HG02623 (cell line): ENCODE data around the gene TMEM271.

Experiments used
- ATAC-seq: cut with Tn5 transposase; IDR thresholded peaks from one replicate; pipeline ENCODE4 v1.9.1; 2021; ENCODE audit warnings: moderate library complexity; ENCODE audit not compliant: unreplicated experiment

The TMEM271 gene

DNA sequence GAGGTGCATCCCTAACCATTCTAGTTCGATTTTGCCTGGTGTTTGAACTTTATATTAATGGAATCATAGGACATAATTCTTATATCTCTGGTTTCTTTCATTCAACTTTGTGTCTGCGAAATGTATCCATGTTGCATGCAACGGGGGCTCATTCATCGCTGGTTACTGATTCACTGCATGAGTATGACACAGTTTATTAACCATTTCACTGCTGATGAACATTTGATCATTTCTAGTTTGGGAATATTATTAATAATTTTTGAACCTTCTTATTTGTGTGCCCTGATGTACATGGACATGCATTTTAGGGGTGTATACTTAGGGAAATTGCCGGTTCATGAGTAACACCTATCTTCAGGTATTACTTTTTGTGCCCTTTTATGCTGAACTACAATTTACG, 5.1 kb upstream of the TMEM271 start:
- no peak for ATAC-seq

- ATAC-seq: no peak
These were observed 3.6 kb upstream of the TMEM271 start for GRCh38 chr4:579543-580175.

DNA sequence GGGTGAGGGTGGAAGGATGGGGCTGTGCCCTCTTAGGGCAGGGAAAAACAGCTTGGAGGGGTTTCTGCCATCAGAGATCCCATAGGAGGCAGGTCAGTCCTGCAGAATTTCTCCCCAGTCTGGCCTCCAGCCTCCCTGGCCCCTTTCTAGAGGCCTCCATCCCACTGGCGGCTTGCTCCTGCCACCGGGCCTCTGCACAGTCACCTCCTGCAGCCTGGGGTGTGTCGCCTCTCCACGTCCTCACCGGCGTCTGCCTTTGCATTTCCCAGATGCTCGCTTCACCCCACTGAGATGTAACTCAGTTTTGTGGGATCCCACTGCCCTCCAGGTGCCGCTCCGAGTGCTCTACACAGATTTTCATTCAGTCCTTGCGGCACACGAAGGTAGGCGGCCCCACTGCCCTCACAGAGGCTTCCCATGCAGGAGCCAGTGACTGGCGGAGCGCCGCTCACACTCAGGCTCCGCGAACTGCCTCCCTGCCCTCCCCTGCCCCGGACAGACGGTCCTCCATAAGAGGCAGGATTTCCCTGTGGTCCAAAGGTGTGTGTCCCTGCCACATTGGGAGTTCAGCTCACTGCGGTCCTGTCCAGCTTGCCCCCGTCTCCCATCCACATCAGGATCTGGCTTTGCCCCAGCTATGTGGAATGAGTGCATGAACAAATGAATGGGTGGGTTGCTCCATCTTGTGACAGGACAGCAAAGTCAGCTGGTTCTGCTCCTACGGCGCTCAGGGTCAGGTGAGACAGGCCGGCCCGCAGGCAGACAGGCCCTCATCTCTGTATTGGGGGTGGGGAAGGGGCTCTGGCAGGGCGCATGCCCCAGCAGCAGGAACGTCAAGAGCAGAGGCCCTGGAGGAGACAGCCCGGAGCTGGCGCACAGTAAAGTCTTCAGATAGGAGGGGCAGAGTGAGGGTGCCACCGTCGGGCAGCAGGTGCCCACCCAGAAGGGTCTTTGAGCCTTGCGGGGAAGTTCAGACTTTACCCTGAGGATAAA, 2.7 kb upstream of the TMEM271 start:
- no peak for ATAC-seq

DNA sequence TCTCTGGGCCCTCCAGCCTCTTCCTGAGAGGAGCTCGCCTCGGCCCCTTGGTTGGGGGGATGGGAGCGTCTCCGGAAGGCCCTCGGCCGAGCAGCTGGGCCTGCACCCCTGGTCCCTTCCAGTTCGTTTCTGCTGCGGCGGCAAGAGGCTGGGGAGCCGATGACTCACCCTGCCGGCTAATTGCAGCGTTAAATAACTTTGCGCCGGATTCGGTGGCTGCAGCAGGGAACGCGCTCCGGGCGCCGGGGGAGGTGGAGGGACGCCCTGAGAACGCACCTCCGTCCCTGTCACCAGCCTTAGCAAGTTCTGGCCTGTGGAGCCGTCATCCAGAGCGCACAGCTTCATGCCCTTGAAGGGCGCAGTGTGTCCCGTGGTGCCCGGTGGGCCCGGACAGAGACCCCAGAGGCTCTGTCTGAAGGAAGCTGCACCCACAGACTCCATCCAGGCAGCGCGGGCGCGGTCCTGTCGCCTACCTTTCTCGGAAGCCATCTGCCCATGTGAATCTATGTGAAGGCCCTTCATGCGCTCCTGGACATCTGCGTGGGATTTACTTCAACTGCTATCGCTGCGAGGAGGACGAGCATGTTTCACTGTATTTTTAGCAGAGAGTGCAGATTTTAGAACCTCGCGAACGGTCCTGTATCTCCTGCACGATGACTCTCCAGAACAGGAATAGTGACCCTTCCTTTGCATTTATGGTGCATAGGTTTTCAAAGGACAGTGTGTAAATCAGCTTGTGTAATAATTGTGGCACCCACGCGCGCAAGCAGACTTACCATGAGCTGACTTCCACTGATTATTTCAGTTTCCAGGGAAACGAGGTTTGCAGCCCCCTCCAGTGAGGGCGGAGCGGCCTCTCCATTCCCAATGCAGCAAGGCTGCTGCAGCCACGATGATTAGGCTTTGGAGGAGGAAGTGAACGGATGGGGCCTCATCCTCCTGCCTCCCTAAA, 1.7 kb upstream of the TMEM271 start:
- ATAC-seq: no peak

GRCh38 chr4:576991-577498, 950 bp upstream of the TMEM271 start:
- no peak for ATAC-seq

DNA sequence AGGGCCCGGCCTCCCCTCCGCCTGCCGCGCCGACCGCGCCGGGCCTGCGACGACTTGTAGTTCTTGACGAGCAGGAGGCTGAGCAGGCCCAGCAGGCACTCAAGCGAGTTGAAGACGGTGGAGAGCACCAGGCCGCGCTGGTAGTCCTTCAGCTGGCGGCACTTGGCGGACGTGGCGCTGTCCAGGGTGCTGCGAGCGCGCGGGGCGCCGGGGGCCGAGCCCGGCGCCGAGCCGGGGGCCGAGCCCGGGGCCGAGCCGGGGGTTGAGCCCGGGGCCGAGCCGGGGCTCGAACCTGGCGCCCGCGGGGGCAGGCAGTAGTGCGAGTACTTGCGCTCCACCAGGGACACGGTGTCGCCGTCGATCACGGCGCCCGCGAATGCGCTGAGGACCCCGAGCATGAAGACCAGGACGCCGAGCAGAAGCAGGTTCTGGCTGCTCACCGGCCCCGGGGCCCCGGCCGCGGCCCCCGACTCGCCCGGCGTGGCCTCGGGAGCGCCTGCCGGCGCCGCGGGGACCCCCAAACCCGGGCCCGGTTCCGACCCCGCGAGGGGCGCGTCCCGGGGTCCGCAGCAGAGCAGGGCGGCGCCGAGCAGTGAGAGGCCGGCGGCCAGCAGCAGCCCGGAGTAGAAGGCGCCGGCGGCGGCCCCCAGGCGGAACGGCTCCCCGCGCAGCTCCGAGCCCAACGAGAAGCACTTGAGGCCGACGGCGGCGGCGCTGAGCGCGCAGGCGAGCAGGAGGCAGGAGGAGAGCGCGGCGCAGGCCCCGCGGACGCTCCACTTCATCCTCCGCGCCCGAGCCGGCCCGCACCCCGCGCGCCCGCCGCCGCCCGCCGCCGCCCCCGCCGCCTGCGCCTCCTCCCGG, 584 bp downstream of the TMEM271 start:
- ATAC-seq: no peak

DNA sequence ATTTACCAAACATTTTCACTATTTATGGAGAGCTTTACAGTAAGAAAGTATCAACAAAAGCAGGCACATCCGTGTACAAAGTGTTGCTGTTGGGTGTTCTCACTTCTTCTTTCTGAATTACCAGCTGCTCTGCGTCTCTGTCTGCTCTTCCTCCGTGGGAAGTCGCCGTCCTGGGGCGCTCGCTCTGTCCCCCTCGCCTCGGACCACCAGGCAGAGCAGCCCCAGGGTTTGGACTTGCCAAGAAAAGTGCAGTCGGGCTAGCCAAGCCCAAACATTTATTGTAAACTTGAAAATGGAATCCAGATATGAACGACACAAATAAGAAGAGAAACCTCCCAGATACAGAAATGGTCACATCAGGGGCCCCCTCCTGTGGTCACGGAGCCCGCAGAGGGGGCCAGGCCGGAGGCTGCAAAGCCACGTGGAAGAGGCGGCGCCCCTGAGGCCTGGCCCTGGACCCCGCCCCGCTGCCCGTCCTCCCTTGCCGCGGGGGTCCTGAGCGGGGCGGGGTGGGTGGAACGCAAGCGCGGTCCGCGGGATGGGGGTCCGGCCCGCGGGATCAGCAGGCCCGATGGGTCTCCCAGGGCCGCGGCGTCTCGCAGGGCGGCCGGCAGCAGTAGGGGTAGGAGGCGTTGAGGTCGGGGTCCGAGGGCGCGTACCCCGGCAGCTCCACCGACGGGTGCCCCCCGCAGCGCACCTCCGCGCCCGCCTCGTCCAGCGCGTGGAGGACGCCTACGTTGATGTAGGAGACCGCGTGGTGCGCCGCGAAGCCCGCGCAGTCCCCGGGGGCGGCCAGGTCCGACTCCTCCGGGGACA, 1.5 kb downstream of the TMEM271 start:
- no peak for ATAC-seq

GRCh38 chr4:573122-573892, 2.8 kb downstream of the TMEM271 start:
- no peak for ATAC-seq

DNA sequence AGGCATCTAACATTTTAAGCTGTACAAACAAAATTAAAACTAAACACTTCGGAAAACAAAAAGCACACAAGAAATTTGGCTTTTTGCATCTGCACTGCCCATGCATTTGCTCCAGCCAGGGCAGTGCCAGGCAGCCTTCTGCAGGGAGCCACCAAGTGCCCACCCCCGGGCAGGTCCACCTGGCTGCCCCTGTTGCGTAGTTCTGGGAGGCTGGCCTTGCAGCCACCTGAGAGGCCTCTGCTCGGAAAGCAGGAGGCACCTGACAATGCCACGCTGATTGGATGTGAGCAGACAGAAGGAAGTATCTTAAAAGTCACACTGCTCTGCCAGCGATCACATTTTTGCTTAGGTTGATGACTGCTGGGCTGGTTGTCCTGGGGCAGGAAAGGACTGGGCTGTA, 3.5 kb downstream of the TMEM271 start:
- no peak for ATAC-seq

- no peak for ATAC-seq
These were observed 4.1 kb downstream of the TMEM271 start for GRCh38 chr4:571838-572572.

- no peak for ATAC-seq
These were observed 5.3 kb downstream of the TMEM271 start for GRCh38 chr4:570754-571153.

DNA sequence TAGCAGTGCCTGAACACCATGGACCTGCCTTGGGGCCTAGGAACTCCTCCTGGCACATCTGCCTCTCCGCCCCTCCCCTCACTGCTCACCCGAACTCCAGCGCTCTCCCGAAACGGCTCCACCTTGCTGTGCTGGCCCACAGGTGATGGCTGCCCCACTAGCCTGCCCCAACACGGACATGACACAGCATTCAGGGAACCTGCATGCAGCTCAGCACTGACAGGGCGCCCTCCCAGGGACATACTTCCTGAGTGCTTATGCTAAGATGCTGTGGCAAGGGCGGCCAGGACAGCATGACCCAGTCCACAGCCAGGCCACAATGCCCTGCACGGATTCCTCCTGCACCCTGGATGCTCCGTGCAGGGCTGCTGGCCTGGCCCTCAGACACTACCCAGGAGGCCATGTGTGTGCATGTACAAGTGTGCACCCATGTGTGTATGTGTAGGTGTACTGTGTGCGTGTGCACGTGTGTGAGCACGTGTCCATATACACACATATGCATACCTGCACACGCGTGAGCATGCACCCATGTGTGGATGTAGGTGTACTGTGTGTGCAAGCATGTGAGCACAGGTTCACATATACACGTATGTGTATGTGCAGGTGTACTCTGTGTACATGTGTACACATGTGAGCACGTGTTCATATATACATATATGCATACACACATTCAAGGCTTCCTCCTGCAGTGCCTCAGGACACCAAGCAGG, 6.0 kb downstream of the TMEM271 start:
- ATAC-seq: no peak

DNA sequence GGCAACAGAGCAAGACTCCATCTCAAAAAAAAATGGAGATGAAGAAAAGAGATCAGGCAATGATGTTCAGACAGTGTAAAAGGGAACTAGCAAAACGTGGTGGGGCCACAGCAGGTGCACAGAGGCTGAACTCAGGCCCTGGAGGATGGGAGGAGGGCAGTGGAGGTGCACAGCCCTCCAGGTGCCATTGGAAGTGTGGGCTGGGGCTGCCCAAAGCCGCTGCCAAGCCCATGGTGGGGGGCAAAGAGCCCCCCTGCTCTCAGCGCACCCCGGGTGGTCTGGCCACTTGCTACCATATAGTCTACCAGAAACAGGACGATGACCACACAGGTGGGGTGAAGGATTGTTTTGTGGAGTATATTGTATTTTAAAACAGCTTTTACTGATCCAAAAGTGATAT, 7.1 kb downstream of the TMEM271 start:
- ATAC-seq: no peak

GRCh38 chr4:568351-568652, 7.8 kb downstream of the TMEM271 start:
- ATAC-seq: no peak

DNA sequence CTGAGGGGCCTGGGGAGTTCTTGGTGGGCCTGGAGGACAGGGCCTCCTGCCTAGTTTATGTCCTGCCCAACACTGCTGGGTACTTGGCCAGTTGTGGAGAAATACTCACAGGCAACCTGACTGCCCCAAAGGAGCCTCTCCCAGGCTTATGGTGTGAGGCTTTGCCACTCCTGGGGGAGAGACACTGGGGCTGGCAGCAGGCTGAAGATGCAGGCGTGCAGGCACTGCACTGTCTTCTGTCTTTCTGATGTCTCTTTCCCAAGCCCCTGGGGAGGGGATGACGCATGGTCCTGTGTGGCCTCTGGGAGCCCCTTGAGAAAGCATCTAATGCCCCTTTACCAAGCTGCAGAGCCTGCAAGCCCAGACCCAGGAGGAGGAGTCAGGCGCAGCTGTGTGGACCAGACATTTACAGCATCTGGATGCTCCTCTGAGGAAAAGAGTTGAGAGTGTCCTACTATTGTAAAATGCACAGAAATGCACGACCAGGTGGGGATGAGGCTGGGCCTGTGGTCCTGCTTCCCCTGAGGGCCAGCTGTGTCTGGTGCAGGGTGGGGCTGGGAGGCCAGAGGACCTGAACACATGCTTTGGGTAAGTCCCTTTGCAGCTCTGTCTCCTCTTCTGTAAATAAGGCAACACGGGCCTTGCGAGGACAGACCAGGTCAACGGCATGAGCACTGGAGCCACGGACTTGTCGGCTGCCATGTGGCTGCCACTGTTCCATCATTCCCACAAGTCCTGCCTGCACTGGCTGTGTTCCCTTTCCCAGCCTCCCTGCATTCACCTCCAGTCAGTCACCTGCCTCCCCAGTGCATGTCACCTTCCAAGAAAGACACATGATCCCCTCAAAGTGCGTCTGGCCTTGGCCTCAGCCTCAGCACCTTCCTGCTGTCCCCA, 8.4 kb downstream of the TMEM271 start:
- ATAC-seq: no peak
